GM21367 (cell line): Measurements from ENCODE around the gene PRKCSH.

ENCODE experiments used
- ATAC-seq: cut with Tn5 transposase; IDR thresholded peaks from one replicate; pipeline ENCODE4 v1.9.1; 2021; ENCODE audit not compliant: unreplicated experiment

The PRKCSH gene

DNA sequence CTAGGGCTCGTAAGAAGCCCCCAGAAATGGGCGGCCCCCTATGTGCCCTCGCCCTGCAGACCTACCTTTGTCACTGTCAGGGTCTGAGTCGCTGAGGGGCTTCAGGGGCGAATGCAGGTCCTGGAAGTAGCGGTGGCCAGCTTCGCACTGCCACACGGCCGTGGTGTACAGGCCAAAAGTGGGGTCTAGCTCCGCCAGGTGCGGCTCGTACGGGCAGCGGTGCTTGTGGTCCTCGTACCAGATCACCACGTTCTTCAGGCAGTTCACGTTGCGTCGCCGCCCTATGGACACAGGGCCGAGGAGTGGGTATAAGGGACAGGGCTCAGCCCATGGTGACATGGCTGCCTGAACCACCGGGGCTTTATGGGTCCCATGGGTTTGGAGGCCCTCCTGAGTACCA, 60.5 kb downstream of the PRKCSH start:
- no peak for ATAC-seq

GRCh38 chr19:11496391-11497163, 61.1 kb downstream of the PRKCSH start:
- ATAC-seq = no peak

DNA sequence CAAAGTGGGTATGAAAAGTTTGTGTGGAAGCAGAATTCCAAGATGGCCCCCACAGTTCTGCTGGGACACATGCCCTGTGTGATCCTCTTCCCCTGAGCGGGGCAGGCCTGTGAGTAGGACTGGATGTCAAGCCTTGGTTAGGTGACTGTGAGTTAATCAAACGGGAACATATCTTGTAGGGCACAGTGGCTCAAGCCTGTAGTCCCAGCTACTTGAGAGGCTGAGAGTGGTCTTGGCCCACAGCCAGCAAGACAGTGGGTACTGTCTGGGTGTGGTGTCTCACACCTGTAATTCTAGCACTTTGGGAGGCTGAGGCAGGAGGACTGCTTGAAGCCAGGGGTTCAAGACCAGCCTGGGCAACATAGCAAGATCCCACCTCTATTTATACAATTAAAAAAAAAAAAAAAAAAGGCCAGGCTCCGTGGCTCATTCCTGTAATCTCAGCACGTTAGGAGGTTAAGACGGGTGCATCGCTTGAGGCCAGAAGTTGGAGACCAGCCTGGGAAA, 63.8 kb downstream of the PRKCSH start:
- no peak for ATAC-seq

DNA sequence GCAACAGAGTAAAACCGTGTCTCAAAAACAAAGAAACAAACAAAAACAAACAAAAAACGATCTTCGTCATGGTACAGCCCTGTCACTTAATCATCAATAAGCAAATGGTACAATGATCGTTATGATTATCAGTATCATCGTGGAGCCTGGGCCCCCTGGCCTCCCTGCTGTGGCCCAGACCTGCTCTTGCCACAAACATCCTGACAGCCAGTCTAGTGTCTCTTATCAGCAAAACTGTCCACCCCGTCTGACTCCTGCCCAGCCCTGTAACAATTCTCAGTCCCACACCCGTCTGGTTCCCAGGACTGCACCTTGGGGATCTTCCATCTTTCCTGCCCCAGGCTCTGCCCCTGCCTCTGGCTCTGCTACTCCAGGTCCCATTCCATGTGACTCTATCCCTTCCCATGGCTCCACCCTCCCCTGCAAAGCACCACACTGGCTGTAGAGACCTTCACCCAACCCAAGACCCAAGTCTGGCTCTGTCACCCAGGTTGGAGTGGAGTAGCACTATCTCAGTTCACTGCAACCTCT, 64.5 kb downstream of the PRKCSH start:
- no peak for ATAC-seq
